IPS-18a (cell line): ENCODE results near the gene GALNT2.

Source experiments
- H3K27ac ChIP-seq: one replicate; pipeline ENCODE4 v1.5.1; 2013; ENCODE audit warnings: low read length
- H3K27me3 ChIP-seq: one replicate; pipeline ENCODE4 v1.6.1; 2013; ENCODE audit warnings: mild to moderate bottlenecking, low read length; ENCODE audit not compliant: control insufficient read depth, insufficient read depth
- H3K36me3 ChIP-seq: one replicate; pipeline ENCODE4 v1.6.1; 2013; ENCODE audit warnings: low read depth, low read length; ENCODE audit not compliant: control insufficient read depth
- H3K4me1 ChIP-seq: one replicate; pipeline ENCODE4 v1.6.1; 2013; ENCODE audit warnings: low read depth, low read length; ENCODE audit not compliant: control insufficient read depth
- H3K4me3 ChIP-seq: one replicate; pipeline ENCODE4 v1.5.1; 2013; ENCODE audit warnings: low read length
- H3K9ac ChIP-seq: one replicate; pipeline ENCODE4 v1.6.1; 2013; ENCODE audit warnings: mild to moderate bottlenecking, low read length, moderate library complexity
- H3K9me3 ChIP-seq: one replicate; pipeline ENCODE4 v1.6.1; 2013; ENCODE audit warnings: low read depth, low read length; ENCODE audit not compliant: control insufficient read depth

Gene GALNT2

DNA sequence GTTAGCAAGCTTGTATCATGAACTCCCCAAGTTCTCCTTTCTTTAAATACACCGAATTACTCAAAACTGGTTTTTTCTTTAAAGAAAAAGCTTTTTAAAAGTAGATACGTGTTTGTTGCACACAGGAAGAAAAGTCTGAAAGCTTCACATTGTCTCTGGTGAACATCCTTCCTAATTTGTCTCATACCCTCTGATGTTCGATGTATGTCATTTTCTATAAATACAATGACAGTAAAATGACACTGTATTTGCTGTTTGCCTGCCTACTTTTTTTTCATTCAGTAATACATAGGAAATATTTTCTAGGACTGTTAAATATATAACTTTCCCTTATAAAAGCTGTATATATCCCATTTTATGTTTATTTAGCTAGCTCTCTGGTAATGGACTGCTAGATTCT lies 153.9 kb downstream of the GALNT2 start:
- H3K27me3 ChIP-seq = no peaks in the 10 kb centered on the region
- H3K27ac ChIP-seq = no peak overlapping the region
- H3K9me3 ChIP-seq = no peaks in the 10 kb centered on the region
- peaks cover 6% of the 10 kb centered on the region for H3K4me1 ChIP-seq
- H3K36me3 ChIP-seq = no peaks in the 10 kb centered on the region
- no peak overlapping the region for H3K4me3 ChIP-seq
- no peak overlapping the region for H3K9ac ChIP-seq

DNA sequence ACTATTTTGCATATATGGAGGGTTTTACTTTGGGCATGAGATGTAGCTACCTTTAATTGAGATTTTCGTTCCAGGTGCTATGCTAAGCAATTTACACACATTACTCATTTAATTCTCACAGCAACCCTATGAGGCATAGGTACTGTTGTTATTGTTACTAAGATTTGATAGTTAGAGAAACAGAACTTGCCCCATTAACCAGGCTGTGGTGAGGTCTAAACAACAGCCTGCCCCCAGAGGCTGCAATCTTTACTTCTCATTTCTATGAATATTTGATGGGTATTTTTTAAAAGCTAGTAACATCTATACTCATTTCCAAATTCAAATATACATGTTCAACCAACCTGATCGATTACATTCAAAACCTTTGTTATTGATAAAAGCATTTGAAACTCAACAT lies 155.6 kb downstream of the GALNT2 start:
- peaks cover 11% of the 10 kb centered on the region for H3K4me1 ChIP-seq
- H3K9ac ChIP-seq = no peak overlapping the region
- no peak overlapping the region for H3K27ac ChIP-seq
- H3K4me3 ChIP-seq = no peak overlapping the region
- no peaks in the 10 kb centered on the region for H3K27me3 ChIP-seq
- H3K36me3 ChIP-seq = no peaks in the 10 kb centered on the region
- no peaks in the 10 kb centered on the region for H3K9me3 ChIP-seq

DNA sequence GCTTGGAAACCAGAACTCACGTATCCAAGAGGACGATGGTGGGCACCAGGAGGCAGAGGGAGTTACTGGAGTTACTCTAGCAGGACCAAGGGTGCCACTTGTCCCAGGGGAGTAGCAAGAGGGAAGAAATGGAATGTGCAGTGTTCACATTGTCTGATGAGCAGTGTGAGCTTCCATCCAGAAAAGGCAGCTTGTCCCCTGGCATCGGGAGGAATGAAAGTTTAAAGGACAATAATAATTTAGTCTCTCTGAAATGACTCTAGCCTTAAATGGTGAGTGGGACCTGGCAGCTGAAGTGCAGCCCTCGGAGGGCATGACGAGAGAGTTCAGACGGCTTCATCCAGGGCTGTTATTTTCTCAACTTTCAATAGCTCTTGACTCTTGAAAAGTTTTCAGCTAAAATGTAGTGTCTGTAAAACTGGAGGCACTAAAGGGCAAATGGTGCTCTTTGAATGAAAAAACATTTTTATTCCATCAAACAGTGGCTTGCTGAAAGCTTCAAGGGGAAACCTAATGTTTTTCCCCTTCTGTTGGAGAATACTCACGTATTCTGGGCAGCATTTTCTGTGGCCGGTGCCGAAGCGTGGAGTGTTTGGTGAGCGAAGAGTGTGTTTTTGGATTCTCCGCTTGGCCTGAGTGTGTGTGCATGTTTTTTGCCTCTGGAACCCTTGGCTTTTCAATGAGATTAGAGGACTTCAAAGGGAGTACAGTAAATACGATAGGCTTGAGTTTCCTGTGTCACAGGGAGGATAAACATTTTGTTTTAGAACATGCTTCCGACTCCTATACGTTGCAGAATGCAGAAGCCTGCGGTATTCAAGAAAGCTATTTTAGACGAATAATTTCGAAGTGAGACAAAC lies 157.3 kb downstream of the GALNT2 start:
- H3K27ac ChIP-seq = no peak overlapping the region
- no peak overlapping the region for H3K4me3 ChIP-seq
- H3K9me3 ChIP-seq = no peaks in the 10 kb centered on the region
- H3K4me1 ChIP-seq = peaks cover 11% of the 10 kb centered on the region
- no peaks in the 10 kb centered on the region for H3K27me3 ChIP-seq
- H3K9ac ChIP-seq = no peak overlapping the region
- H3K36me3 ChIP-seq = no peaks in the 10 kb centered on the region

DNA sequence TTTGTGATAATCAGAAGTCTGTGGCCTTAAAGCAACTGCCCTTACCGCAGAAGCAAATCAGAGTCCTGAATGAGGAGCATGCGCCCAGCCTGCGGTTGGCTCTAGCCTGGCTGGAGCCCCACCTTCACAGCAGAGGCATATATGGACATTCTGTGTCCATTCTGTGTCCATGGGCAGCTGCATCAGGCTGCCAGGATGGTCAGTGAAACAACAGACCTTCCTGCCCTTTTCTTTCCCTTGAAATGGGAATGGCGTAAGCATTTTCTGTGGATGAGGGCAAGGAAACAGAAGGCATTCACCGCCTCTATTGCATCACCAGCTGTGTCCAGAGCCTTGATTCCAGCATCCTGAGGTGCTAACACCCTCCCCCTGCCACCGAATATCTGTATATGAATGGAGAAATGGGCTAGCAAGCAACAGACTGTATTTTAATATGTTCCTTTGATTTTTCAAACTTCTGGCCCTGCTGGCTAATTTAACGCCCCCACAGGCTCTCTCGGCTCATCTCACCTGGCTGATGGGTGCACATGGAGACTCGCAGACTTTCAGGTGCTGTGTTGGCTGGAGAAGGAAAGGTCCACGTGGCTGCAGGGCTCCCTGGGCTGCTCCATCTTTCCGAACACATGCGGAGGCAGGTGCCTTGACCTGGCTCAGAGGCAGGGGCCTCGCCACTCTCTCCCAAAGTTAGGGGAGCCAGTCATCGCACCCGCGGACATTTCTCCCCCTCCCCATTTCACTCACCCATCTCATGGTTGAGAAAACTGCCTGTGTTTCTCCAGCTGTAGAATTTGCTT lies 159.2 kb downstream of the GALNT2 start:
- peaks cover 15% of the 10 kb centered on the region for H3K4me1 ChIP-seq
- no peak overlapping the region for H3K27ac ChIP-seq
- no peaks in the 10 kb centered on the region for H3K27me3 ChIP-seq
- H3K4me3 ChIP-seq = no peak overlapping the region
- no peak overlapping the region for H3K9ac ChIP-seq
- no peaks in the 10 kb centered on the region for H3K9me3 ChIP-seq
- no peaks in the 10 kb centered on the region for H3K36me3 ChIP-seq

DNA sequence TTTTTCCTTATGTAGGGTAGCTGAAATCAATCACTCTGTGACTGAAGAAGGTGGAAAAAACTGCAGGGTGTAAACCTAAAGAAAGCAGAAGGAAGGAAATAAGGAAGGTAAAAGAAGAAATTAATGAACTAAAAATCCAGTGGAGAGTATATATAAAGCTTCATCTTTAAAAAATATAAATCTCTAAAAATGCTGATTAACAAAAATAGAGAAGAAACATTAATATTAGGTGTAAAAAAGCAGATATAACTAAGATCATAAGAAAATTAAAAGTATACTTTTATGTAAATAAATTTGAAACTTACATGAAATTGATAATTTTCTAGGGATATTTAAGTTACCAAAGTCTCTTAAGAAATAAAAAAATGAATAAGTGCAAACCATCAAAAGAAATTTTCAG lies 159.8 kb downstream of the GALNT2 start:
- no peaks in the 10 kb centered on the region for H3K27me3 ChIP-seq
- no peak overlapping the region for H3K27ac ChIP-seq
- H3K4me1 ChIP-seq = peaks cover 21% of the 10 kb centered on the region
- H3K36me3 ChIP-seq = no peaks in the 10 kb centered on the region
- H3K9me3 ChIP-seq = no peaks in the 10 kb centered on the region
- no peak overlapping the region for H3K4me3 ChIP-seq
- no peak overlapping the region for H3K9ac ChIP-seq

DNA sequence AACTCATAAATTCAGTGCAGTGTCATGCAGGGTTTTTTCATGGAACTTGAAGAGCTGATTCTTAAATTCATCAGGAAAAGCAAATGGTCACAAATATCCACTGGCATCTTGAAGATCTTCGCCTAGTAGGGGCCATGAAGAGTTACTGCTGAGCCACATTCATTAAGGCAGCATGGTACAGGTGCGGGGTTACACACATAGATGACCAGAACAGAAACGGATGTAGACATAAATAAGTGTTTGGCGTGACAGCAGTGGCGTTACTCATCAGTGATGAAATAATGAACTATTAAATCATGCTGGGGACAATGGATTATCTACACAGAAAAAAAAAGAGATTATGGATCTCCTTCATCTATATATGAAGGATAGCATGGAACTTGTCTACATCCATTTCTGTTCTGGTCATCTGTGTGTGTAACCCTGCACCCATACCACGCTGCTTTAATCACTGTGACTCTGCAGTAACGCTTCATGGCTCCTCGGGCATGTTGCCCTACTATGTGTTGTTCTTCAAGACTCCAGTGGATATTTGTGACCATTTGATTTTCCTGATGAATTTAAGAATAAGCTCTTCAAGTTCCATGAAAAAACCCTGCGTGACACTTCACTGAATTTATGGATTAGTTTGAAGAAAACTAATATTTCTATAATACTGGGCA lies 161.3 kb downstream of the GALNT2 start:
- Histone ChIP-seq H3K9me3 (no peaks in the 10 kb centered on the region), H3K9ac (no peak overlapping the region), H3K4me3 (no peak overlapping the region), H3K4me1 (peaks cover 29% of the 10 kb centered on the region), H3K36me3 (no peaks in the 10 kb centered on the region), H3K27ac (no peak overlapping the region), H3K27me3 (no peaks in the 10 kb centered on the region)

DNA sequence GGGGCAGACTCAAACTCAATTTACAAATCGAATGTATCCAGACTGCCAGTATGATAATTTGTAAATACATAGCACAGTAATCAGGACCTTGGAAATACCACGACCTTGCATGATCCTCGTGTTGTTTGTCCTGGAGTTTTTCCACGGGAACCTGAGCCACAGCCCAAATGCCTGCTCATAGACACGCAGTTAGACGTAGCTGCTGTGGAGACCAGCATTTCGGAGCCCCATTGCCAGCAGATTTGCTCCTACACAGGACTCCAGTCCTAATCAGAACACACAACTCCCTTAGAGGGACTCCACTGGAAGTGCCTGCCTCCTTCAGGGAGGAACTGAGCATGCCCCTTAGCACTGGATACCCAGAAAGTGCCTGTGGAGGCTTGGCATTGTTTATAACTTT lies 163.2 kb downstream of the GALNT2 start:
- no peaks in the 10 kb centered on the region for H3K27me3 ChIP-seq
- no peak overlapping the region for H3K4me3 ChIP-seq
- H3K9me3 ChIP-seq = no peaks in the 10 kb centered on the region
- peaks cover 29% of the 10 kb centered on the region for H3K4me1 ChIP-seq
- H3K36me3 ChIP-seq = no peaks in the 10 kb centered on the region
- H3K9ac ChIP-seq = no peak overlapping the region
- no peak overlapping the region for H3K27ac ChIP-seq

DNA sequence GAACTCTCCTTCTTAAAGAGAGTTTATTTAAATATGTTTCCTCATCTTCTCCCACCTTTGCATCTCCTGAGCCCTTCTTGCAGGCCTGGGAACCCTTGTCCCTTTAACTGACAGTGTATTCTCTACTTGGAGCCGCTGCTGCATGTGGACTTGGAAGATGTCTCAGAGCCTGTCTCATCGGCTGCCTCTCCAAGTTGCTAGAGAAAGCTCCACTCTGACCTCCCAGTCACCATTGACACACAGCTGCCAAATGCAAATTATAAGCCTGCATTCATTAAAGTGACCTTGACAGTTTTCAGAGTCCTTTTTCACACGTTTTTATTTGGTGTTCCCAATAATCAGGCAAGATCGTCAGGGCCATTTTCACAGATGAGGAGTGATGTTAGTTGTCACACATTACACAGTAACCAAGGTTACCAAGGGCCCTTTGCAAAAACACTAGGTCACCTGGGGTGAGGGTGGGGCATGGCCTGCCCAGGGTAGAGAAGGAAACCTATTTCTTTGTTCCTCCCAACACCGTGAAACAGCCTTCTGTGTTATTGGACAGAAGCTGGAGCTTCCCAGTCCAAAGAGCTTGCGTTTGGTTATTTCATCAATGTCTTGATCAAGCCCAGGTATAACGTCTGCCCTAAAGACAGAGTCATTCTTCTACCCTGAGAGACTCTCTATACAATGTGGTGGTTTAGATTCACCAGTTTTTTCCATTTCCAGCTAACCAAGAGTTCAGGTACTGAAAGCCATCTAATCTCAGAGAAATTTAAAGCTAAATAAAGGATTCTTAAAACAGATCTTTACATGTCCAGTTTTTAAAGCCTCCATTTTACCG lies 164.1 kb downstream of the GALNT2 start:
- Histone ChIP-seq H3K27ac (no peak overlapping the region), H3K9ac (no peak overlapping the region)

DNA sequence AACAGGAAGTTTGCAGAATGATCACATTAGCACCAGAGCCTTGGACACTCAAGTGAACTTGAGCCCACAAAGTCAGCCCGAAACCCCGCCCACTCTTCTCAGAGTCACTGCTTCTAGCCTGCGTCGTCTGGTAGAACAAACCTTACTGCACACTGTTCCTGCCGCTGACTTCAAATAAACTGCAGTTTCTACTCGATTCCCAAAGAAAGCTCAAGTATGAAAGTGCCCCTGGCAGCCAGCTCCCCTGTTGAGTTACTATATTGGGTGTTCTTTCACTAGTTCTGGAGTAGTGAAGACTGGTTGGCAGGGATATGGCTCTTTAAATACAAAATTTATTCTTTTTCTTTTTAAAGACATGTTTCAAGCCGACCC lies 164.7 kb downstream of the GALNT2 start:
- no peak overlapping the region for H3K9ac ChIP-seq
- H3K27me3 ChIP-seq = no peaks in the 10 kb centered on the region
- H3K36me3 ChIP-seq = no peaks in the 10 kb centered on the region
- peaks cover 22% of the 10 kb centered on the region for H3K4me1 ChIP-seq
- H3K27ac ChIP-seq = no peak overlapping the region
- no peaks in the 10 kb centered on the region for H3K9me3 ChIP-seq
- no peak overlapping the region for H3K4me3 ChIP-seq

More for the DNA sequence above, 164.1 kb downstream of the GALNT2 start:
- no peaks in the 10 kb centered on the region for H3K27me3 ChIP-seq
- H3K4me1 ChIP-seq = peaks cover 24% of the 10 kb centered on the region
- H3K4me3 ChIP-seq = no peak overlapping the region
- H3K36me3 ChIP-seq = no peaks in the 10 kb centered on the region
- no peaks in the 10 kb centered on the region for H3K9me3 ChIP-seq

DNA sequence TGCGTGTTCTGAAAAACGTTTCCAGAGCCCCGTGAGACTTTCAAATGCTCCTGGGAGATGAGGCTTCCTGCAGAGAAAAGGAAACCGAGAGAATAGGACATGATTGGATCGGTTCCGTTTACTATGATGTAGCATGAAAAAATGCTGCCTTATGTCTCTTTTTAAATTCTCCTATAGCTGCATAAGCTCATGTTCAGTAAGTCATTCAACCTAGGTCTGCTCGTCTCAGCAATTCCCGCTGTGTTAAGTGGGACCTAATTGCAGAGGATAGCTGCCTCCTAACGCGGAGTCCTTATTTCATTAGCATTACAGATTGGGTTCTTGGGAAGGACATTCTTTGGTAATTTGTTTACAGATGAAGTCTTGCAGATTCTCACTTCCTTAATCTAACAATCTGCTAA lies 165.3 kb downstream of the GALNT2 start:
- no peaks in the 10 kb centered on the region for H3K36me3 ChIP-seq
- H3K27me3 ChIP-seq = no peaks in the 10 kb centered on the region
- H3K27ac ChIP-seq = no peak overlapping the region
- H3K4me3 ChIP-seq = peak overlapping the region; percentile 2
- peaks cover 22% of the 10 kb centered on the region for H3K4me1 ChIP-seq
- H3K9ac ChIP-seq = no peak overlapping the region
- H3K9me3 ChIP-seq = no peaks in the 10 kb centered on the region

DNA sequence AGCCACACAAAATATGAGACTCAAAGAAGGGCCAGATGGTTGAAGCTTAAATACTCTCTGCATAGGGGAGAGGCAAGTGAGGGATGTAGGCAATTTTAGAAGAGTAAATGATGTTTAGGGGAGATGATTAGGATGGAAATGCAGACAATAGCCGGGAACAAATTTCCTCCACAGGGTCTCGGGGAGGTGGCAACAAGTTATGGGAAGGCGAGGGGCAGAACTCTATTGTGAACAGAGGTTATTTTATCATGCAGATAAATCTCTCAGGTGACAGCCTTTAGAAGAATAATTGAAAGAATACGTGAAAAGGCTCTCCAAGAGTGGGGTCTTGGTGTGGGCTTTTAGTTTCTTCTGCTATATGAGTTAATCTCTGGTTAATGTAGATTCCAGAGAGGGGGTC lies 166.7 kb downstream of the GALNT2 start:
- Histone ChIP-seq H3K9ac (no peak overlapping the region), H3K9me3 (no peaks in the 10 kb centered on the region), H3K36me3 (no peaks in the 10 kb centered on the region), H3K27me3 (no peaks in the 10 kb centered on the region), H3K27ac (no peak overlapping the region), H3K4me3 (no peak overlapping the region), H3K4me1 (peaks cover 22% of the 10 kb centered on the region)
